Measurements from ENCODE around the gene TNC.

DNA sequence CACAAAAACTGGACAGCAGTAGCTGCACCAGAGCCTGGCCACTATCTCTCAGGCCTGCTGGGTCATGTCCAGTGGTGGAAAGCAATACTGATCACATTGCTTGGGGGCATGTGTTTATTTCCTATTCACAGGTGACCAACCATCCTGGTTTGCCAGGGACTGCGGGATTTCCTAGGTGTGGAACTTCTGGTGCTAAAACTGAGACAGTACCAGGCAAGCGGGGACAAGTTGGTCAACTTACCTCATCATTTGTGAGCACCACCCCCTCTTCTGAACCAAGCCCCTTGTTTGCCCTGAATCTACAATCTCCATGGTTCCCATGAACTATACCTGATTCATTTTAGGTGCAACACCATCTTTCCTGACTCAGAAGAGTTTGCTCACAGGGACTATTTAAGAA, 81.3 kb downstream of the TNC start:
- TF ChIP-seq, protein P1, sequence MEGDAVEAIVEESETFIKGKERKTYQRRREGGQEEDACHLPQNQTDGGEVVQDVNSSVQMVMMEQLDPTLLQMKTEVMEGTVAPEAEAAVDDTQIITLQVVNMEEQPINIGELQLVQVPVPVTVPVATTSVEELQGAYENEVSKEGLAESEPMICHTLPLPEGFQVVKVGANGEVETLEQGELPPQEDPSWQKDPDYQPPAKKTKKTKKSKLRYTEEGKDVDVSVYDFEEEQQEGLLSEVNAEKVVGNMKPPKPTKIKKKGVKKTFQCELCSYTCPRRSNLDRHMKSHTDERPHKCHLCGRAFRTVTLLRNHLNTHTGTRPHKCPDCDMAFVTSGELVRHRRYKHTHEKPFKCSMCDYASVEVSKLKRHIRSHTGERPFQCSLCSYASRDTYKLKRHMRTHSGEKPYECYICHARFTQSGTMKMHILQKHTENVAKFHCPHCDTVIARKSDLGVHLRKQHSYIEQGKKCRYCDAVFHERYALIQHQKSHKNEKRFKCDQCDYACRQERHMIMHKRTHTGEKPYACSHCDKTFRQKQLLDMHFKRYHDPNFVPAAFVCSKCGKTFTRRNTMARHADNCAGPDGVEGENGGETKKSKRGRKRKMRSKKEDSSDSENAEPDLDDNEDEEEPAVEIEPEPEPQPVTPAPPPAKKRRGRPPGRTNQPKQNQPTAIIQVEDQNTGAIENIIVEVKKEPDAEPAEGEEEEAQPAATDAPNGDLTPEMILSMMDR (IDR thresholded peaks at IDR 0.05; ENCODE audit: poor library complexity): no peak
- no peak for TF ChIP-seq EZH2 (IDR thresholded peaks at IDR 0.05; ENCODE audit: borderline replicate concordance)
